AG08395 (cell line): ENCODE measurements around the gene ATP6V1C2.
"Not testable (repeated sequence)": the region's sequence is repeated elsewhere in the genome, so short reads cannot be mapped to it uniquely, and the experiment has no call there.

ENCODE experiments used
- DNase-seq: peaks from one replicate; pipeline ENCODE4 v3.0.0; 2012; ENCODE audit warnings: mixed read lengths, low spot score

ATP6V1C2 gene

DNA sequence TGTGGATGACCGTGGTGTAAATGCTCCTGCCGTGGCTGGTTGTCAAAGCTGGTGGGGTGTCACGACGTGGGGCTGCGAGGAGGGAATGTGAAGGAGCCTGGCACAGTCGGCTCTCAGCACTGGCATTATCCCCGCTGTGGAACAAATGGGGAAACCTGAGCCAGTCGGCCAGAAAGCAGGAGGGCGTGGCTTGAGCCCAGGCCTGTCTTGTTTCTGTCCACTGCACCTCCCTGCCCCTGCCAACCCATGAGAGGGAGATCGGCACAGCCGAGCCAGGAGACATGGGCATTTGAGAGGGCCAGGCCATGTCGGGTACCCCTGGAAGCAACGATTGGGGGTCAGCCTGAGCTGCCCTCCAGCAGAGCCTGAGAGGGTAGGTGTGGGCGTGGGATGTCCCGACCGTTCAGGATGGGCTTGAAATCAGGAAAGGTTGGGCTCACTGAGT is 46.7 kb downstream of the ATP6V1C2 start:
- no peak for DNase-seq

DNA sequence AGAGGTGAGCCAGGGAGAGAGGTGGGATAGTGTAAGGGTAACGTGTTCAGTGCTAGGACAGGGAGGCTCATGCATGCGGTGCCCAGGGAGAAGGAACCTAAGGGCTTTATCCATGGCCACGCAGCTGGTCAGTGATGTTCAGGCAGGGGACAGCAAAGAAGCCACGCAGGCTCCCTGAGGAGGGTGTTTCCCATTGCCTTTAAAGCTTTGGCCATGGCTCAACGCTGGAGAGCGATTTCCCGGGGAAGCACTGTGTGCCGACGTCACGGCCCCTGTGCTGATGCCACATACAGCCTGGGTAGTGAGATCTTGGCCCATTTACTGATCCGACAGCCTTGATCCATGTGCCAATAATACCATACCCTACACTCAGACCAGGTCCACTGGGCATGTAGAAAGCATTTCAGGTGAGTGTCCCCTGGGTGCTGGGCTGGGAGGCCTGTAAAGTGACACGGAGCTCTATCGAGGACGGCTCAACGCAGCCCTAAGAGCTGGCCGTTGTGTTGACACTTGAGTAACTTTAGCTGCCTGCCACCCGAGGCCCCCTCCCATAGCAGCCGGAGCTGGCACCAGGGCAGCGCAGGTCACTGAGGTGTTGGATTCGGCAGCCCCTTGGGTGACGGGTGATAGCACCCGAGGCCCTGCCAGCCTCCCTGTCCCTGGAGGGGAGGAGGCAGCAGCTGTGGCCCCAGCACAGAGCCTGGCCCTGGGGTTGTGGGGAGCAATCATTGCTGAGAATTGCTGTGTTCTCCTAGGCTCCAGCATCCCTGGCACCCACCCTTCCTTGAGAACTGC is 49.7 kb downstream of the ATP6V1C2 start:
- no peak for DNase-seq

DNA sequence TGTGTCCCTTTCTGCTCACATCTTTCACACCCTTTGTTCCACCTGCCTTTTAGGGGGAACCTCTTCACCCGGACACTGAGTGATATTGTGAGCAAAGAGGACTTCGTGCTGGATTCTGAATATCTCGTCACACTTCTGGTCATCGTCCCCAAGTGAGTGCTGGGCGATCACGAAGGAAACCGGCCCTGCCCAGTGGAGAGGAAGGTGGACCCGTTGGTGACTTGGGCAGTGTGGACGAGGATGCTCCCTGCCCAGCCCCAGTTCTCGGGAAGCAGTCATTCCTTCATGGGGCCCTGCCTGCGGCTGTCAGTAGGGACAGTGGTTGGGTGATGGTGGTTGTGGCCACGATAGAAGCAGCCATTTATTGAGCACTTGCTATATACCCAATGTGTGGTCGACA is 50.4 kb downstream of the ATP6V1C2 start:
- no peak for DNase-seq

DNA sequence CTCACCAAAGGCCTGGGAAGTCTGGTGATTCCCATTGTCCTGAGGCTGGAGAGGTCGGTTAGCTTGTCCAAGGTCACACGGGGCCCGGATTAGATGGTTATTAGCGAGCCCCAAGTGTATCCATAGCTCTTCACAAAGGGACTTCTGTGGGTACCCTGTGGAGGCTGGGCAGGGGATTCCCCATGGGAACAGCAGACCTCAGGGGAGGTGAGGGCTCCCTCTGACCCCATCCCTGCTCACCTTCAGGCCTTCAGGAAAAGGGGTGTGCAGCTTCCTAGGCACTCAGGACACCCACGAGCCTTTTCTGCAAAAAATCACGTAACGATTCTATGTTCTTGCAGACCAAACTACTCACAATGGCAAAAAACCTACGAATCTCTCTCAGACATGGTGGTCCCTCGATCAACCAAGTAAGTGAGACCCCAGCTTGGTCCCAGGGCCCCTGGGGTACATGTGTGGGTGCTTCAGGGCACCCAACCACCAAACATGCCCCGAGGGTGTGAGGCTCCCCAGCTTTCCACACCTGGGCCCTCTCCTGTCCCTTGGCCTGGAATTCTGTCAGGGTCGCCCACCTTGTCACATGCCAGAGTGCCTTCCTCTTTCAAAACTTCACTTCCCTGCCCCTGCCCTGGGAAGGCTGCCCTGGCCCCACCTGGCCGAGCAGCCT is 50.9 kb downstream of the ATP6V1C2 start:
- DNase-seq = no peak

DNA sequence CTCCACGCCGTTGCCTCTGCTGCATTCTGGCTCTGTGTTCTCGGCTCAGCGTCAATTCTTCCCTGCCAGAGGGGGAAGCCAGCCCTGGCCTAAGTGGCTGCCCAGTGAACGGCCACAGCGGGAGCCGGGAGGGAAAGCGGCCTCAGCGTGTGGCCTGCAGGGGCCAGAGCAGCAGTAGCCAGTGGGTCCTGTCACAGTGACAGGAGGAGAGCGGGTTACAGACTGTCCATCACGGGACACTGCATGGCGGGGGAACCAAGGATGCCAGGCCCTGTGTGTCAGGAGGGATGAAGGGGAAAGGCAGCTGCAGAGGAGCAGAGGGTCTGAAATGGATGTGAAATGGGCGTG is 51.4 kb downstream of the ATP6V1C2 start:
- no peak for DNase-seq

DNA sequence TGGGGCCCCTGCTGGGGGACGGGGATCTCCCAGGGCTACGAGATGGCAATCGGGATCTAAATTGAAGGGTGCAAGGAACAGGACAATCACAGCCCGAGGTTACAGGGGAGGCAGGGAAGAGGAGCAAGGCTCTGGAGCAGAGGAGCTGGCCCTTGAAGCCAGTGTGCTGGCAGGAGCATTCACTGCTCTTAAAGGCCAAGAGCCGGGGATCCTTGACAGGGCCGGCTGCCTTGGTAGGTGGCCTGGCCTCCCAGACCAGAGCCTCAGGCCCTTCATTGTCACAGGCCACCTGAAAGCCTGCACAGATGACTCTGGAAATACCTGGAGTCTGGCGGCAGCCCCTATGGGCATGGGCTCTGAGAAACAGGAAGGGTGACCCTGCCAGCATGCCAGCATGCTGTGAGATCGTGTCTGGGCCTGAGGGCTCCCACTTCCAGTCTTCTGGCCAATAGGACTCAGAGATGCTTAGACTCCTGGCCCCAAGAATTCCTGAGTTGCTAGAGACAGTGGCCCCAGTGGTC is 52.5 kb downstream of the ATP6V1C2 start:
- no peak for DNase-seq

DNA sequence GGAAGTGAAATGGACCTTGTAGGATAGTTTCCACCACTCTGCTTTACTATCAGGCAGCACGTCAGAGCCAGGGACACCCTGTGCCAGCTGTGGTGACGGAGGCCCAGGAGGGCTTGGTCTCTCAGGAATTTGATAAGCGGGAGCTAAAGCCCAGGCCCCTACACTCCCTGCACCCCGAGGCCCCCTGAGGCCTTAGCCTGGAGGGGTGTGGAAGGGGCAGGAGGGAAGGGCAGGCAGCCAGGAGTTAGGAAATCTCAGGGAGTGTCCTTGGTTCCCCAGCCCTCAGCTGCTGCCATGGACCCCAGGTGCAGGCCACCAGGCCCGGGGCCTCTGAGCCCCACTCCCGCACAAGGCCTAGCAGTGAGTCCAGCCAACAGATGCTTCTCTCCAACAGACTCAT is 53.0 kb downstream of the ATP6V1C2 start:
- DNase-seq = no peak

DNA sequence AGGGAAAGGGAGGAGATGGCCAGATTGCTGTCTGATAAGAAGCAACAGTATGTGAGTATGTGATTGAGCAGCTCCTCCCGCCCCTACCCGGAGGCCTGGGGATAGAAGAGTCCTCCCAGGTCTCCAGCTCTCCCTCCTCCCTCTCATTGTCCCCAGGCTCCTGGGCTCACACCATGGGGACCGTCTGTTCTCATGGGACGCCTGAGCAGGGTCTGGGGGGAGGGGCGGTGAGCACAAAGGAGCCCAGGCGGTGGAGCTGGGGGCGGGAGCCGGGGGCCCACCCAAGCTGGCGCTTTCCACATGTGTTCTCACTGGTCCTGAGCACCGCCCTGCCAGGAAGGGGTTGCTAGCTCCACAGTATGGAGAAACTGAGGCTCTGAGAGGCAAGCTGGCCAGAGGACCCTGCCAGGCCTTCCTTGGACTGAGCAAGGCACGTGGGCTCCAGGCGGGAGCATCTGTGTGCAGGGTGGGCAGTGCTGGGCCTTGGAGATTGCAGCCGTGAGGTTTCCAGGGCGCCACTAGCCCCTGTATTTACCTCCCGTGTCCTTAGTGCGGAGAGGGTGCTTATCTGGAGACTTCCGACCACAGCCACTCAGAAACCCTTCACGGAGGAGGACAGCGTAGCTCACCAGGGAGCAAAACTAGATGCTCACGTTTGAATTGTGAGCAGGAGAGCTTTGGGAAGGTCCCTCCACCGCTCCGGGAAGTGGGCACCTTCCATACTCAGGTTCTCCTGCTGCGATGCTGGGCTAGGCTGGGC is 53.8 kb downstream of the ATP6V1C2 start:
- DNase-seq = no peak

DNA sequence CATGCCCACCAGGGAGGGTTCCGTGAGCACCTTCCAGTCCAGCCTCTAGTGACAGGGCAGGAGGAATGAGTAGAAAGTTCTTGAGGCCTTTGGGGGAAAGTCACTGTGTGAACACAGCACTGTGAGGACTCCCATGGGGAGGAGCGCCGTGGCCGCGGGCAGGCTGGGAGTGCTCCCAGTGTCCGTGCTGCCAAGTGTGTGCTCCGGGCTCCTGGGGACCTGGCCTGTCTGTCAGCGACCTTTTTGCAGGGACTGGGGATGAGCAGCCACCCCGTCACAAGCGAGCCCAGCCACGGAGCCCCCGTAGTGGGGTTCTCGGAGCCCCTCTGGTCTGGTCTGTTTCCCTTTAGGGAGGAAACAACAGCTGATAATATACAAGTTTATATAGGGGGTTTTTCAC is 54.4 kb downstream of the ATP6V1C2 start:
- no peak for DNase-seq

DNA sequence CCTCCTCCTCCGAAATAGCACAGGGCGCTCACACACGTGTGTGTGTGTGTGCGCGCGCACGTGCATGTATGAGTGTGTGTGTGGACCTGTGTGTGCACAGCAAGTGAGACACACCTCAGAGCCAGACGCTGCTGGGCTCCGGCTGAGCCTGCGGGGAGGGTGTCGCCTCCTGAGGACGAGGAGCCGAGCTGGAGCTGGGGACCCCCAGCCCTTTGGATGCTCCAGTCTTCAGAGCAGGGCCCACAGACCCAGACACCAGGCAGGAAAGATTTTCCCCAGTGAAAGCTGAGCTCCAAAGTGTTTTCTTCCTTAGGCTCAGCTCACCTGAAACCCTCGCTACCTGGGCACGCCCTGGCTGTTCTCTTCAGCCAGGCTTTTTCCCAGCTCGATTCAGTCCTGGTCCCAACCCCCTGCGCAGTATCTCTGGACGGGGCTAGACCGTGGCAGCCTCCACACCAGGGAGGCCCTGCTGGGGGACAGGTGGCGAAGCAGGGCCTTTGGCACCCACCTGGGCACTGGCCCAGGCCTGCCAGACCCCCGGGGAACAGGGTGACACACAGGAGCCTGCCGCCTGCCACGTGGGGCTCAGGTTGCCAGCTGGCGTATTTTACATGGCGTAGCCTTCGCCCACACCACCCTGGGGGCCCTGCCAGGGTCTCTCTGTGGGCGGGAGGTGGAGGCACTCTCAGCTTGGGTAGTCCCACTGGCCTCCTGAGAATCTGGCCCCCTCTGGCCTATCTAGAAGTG is 55.0 kb downstream of the ATP6V1C2 start:
- no peak for DNase-seq

DNA sequence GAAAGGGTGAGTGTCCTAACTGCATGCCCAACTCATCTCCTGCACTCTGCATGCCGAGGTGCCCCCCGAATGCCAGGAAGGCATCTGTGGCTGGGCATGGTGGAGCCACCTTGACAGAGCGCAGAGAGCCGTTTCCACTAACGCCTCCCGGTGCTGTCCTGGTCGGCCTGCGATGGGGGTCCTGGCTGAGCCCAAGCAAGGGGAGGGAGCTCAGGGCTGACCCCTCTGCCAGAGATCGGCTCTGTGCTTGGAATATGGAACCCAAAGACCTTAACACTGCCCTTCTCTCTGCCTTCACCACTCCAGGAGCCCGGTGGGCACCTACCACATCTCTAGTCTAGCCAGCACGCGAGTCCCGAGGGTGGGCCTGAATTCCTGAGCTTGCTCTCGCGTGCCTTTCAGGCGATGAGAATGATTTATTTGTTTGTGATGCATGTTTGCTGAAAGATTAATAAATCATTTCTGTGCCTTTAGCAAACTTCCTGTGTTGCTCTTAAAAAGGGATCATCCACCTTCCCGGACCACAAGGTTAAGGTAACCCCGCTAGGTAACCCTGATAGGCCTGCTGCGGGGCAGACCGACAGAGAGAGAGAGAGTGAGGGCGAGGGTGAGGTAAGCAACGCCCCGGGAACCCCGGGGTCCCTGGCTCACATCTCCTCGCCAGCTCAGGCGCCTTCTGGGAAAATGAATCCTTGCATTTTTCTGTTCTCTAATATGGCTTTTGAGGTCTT is 55.8 kb downstream of the ATP6V1C2 start:
- no peak for DNase-seq

DNA sequence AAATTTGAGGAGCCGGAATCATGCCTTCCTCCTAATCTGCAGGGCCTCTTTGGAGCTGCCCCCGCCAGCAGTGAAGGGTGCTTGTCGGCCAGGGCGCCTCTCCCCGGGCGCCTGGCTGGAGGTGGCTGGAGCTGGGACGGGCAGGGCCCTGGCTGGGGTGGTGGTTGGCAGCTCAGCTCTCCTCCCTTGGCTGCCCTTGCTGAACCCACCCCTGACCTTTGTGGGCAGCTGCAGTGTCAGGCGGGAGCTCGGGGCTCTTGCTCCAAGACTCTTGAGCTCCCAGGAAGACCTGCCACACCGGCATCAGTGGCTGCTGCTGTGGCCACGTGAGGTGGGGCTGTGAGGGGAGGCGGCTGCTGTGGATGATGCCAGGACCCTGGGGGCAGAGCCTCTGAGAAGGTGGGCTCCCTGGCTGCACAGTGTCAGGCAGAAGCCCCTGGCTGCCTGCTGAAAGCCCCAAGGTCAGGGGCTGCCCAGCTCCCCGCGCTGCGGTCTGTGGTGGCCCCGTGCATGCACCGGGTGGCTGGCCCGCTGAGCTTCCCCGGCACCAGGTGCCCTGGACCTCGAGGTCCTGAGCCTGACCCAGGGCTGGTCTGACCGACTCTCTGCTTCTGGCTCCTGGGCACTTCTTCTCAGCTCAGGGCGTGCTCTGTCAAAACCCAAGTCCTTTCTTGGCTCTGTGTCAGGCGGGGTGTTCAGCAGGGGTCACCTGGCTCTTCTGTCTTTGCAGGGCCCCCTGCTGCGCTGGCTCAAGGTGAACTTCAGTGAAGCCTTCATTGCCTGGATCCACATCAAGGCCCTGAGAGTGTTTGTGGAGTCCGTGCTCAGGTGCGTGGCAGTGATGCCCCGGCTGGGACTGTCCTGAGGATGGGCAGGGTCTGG is 56.7 kb downstream of the ATP6V1C2 start:
- DNase-seq = no peak

DNA sequence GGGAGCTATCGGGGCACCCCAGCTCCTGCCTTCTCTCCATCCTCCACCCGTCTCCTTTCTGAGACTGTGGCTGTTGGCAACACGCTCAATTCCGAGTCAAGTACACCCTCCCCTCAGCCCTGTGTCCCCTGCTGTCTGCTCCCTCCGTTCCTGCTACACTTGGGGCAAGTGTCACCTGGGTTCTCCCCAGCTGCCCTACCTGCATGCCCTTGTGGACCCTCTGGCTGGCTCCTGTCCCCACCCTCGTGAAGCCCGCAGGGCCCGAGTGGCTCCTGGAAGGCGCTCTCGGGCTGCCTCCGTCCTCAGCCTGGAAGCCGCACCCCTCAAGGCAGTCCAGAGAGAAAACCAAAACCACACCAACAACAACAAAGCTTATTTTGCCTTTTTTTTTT is 57.3 kb downstream of the ATP6V1C2 start:
- DNase-seq = no peak

DNA sequence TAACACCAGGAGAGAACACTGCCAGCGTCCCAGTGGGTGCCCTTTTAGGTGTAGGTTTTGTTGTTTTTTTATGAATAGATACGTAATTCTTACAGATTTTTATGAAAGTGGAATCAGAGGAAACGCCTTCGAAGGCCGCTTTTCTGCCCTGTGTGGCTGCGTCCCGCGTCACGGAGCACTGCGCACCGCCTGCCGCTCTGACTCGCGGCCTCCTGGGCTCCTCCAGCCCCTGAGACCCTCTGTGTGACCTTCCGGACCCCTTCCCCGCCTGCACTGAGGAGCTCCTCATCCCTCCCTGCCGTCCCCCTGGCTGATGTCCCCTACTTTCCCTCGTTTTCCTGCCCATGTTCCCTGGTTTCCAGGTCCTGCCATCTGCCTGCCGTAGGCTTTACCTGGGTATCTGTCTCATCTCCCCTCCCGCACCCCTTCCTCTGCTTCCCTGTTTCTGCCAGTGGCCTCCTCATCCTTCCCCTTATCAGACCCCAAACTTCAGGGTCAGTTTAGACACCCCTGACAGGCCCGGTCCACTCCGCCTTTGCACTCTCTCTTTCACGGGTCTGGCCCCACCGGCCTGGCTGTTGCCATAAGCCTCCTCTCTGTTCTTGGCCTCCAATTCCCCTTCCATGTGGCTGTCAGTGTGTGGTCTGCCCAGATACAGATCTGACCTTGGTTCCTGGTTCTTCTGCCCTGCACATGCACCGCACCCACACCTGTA is 58.5 kb downstream of the ATP6V1C2 start:
- DNase-seq = no peak

DNA sequence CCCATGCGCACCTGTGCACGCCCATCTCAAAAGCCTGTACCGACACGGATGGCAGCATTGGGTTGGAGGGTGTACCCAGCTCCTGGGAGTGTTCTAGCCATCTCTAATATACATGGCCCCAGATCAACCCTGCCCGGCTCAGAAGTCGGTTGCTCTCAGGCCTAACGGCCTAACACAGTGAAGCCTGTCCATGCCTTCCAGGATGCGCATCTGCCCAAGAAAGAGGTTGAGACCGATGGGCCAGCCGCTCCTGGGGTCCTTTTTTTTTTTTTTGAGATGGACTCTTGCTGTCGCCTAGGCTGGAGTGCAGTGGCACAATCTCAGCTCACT is 59.0 kb downstream of the ATP6V1C2 start:
- DNase-seq = no peak

DNA sequence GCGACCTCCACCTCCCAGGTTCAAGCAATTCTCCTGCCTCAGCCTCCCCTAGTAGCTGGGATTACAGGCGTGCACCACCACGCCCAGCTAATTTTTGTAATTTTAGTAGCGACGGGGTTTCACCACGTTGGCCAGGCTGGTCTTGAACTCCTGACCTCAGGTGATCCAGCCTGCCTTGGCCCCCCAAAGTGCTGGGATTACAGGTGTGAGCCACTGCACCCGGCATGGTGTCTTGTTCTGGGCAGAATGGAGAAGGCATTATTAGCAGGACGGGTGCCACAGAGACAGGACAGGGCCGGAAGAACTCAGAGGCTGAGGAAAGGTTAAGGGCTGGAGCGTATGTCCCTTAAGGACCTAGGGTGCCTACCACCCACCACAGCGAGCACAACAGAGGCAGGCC is 59.4 kb downstream of the ATP6V1C2 start:
- not testable (repeated sequence) for DNase-seq

DNA sequence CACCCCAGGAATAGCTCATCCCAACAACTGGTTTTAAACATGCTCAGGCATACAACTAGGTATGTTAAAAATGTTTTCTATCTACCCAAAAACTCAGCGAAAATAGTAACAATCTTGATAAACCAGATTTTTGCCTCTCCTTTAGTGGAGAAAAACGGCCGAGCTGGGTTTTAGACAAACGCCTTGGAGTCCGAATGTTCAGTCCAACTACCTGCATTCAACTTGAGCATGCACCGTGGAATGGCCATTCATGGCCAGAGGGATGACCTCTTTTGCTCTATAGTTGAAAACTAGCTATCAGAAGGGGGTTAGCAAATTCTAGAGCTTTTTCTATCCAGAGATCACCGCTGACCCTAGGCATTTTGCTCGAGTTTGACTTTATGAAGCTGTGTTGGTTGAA is 60.3 kb downstream of the ATP6V1C2 start:
- no peak for DNase-seq

DNA sequence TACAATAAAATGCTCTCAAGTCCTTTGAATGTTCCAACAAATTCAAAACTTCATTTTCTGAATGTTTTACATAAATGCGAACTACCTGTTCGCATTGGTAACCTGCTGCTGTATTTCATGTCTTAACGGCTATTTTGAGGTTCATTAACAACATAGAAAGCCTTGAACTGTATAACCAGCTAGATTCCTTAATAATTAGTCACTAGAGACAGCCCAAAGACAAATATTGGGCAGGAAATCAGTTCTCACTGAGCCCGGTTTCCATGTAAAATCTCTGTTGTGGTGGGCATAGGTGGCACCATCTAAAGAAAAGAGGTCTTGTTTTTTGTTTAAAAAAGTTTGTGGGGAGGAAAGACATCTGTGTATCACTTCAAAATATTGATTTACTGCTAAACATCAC is 62.0 kb downstream of the ATP6V1C2 start:
- DNase-seq = no peak

DNA sequence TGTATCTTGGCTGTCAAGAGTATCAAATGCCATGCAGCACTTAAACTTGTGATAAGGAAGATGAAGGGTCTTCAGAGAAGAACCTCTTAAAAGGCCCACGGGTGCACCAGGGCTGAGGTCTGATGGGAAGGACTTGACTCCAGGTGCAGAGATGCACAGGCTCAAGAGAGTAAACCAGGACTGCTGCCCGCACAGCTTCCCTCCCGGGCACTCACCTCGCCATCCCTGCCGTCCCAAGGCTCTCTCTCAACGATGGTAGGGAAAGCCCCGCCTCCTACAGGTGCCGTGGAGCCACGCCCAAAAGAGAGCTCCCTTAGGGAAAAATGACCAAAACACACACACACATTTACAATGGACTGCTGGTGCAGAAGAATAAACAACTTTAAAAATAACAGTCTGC is 63.3 kb downstream of the ATP6V1C2 start:
- DNase-seq = no peak

DNA sequence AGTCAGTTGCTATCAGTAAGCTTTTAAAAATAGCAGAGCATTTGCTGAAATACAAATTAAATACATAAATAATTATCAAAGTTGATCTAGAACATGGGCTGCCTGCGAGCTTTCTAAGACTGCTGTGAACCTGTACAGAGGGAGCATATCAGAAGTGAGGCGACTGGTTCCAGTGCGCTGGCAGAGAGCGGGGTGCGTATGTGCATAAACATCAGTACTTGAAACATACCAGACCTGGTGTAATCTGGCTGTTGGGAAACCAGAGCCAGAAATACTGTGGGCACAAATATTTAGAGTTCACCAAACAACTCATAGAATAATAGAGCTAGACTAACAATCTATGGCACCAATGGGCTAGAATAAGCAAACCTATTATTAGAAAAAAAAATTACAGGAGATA is 63.8 kb downstream of the ATP6V1C2 start:
- no peak for DNase-seq
